ENCODE results near the gene CAMK1D.

Gene CAMK1D

GRCh38 chr10:12502526-12503274 lies 153.4 kb downstream of the CAMK1D start:
- TF ChIP-seq CTCF (IDR thresholded peaks at IDR 0.05; ENCODE audit: low read depth, low read length) (no peak), POLR2A (IDR thresholded peaks at IDR 0.05; ENCODE audit: extremely low read depth, insufficient read length) (no peak), MAX (IDR thresholded peaks at IDR 0.05; ENCODE audit: low read depth, low read length) (no peak), MYC (IDR thresholded peaks at IDR 0.05; ENCODE audit: low read depth, low read length) (no peak)
- DNase-seq (ENCODE audit: low read depth), result no peak
- no peak overlapping the region for H3K4me3 ChIP-seq (ENCODE audit: low read depth, low read length)

- TF ChIP-seq MAX (IDR thresholded peaks at IDR 0.05; ENCODE audit: low read depth, low read length), result no peak
- TF ChIP-seq CTCF (IDR thresholded peaks at IDR 0.05; ENCODE audit: low read depth, low read length), result no peak
- TF ChIP-seq MYC (IDR thresholded peaks at IDR 0.05; ENCODE audit: low read depth, low read length), result no peak
- TF ChIP-seq POLR2A (IDR thresholded peaks at IDR 0.05; ENCODE audit: extremely low read depth, insufficient read length), result no peak
- H3K4me3 ChIP-seq (ENCODE audit: low read depth, low read length), result no peak overlapping the region
- no peak for DNase-seq (ENCODE audit: low read depth)
These were observed 154.0 kb downstream of the CAMK1D start for GRCh38 chr10:12503311-12503710.

GRCh38 chr10:12504176-12504575 lies 154.8 kb downstream of the CAMK1D start:
- DNase-seq (ENCODE audit: low read depth), result no peak
- no peak for TF ChIP-seq MAX (IDR thresholded peaks at IDR 0.05; ENCODE audit: low read depth, low read length)
- no peak for TF ChIP-seq MYC (IDR thresholded peaks at IDR 0.05; ENCODE audit: low read depth, low read length)
- no peak for TF ChIP-seq POLR2A (IDR thresholded peaks at IDR 0.05; ENCODE audit: extremely low read depth, insufficient read length)
- TF ChIP-seq CTCF (IDR thresholded peaks at IDR 0.05; ENCODE audit: low read depth, low read length), result no peak
- no peak overlapping the region for H3K4me3 ChIP-seq (ENCODE audit: low read depth, low read length)

GRCh38 chr10:12504628-12505027 lies 155.3 kb downstream of the CAMK1D start:
- H3K4me3 ChIP-seq (ENCODE audit: low read depth, low read length), result no peak overlapping the region
- DNase-seq (ENCODE audit: low read depth), result no peak

GRCh38 chr10:12505683-12506082 lies 156.3 kb downstream of the CAMK1D start:
- no peak overlapping the region for H3K4me3 ChIP-seq (ENCODE audit: low read depth, low read length)
- no peak for DNase-seq (ENCODE audit: low read depth)
- no peak for TF ChIP-seq MAX (IDR thresholded peaks at IDR 0.05; ENCODE audit: low read depth, low read length)

More at GRCh38 chr10:12504628-12505027, 155.3 kb downstream of the CAMK1D start:
- TF ChIP-seq CTCF (IDR thresholded peaks at IDR 0.05; ENCODE audit: low read depth, low read length) (no peak), POLR2A (IDR thresholded peaks at IDR 0.05; ENCODE audit: extremely low read depth, insufficient read length) (no peak), MAX (IDR thresholded peaks at IDR 0.05; ENCODE audit: low read depth, low read length) (no peak), MYC (IDR thresholded peaks at IDR 0.05; ENCODE audit: low read depth, low read length) (no peak)

- TF ChIP-seq CTCF (IDR thresholded peaks at IDR 0.05; ENCODE audit: low read depth, low read length), result no peak
- TF ChIP-seq MYC (IDR thresholded peaks at IDR 0.05; ENCODE audit: low read depth, low read length), result no peak
- TF ChIP-seq MAX (IDR thresholded peaks at IDR 0.05; ENCODE audit: low read depth, low read length), result no peak
- no peak for TF ChIP-seq POLR2A (IDR thresholded peaks at IDR 0.05; ENCODE audit: extremely low read depth, insufficient read length)
- no peak overlapping the region for H3K4me3 ChIP-seq (ENCODE audit: low read depth, low read length)
- peak; percentile 21 for DNase-seq (ENCODE audit: low read depth)
These were observed 158.0 kb downstream of the CAMK1D start for GRCh38 chr10:12507165-12507850.

Data from NB4 (cell line).